Osteocyte (in vitro differentiated cells): ENCODE results near the gene CDCP1. TPM values are rescaled to one million over a fixed set of nuclear protein-coding genes. Genes with fewer than 3 reads are reported as not detected.
A peak's percentile ranks its signal among the peaks of the same experiment; 100 is the strongest.

Experiments
- DNase-seq: peaks from one replicate; pipeline ENCODE4 v3.0.0; 2021; ENCODE audit warnings: mixed read lengths; ENCODE audit not compliant: unreplicated experiment; ENCODE audit errors: extremely low spot score
- H3K27ac Mint-ChIP-seq: one replicate; pipeline ENCODE4 v1.8.0; 2021; ENCODE audit warnings: mild to moderate bottlenecking, mixed read lengths; ENCODE audit not compliant: unreplicated experiment
- H3K27me3 Mint-ChIP-seq: one replicate; pipeline ENCODE4 v1.8.0; 2021; ENCODE audit warnings: mixed read lengths; ENCODE audit not compliant: unreplicated experiment
- H3K36me3 Mint-ChIP-seq: one replicate; pipeline ENCODE4 v1.8.0; 2021; ENCODE audit warnings: mixed read lengths; ENCODE audit not compliant: unreplicated experiment
- H3K4me1 Mint-ChIP-seq: one replicate; pipeline ENCODE4 v1.8.0; 2021; ENCODE audit warnings: mixed read lengths; ENCODE audit not compliant: unreplicated experiment
- H3K4me3 Mint-ChIP-seq: one replicate; pipeline ENCODE4 v1.8.0; 2021; ENCODE audit warnings: mild to moderate bottlenecking, moderate library complexity, mixed read lengths; ENCODE audit not compliant: unreplicated experiment
- H3K9me3 Mint-ChIP-seq: one replicate; pipeline ENCODE4 v1.8.0; 2021; ENCODE audit warnings: mixed read lengths; ENCODE audit not compliant: unreplicated experiment
- CTCF ChIP-seq: fragments of 200-600 bp; sonication (generic); IDR thresholded peaks from 2 replicates; pipeline ENCODE4 v1.5.0; 2021; ENCODE audit warnings: antibody characterized with exemption, mild to moderate bottlenecking, moderate library complexity
- total RNA-seq: library from RNA; stranded (reverse); gene quantifications from 2 replicates; pipeline ENCODE4 v1.2.1, GENCODE V29; 2021

The CDCP1 gene
- total RNA-seq, 1 donor from 2014 or later, result 2.3 TPM

GRCh38 chr3:45153658-45154437 is 7.7 kb upstream of the CDCP1 start:
- Mint-ChIP-seq H3K36me3 (peaks cover 7% of the 10 kb centered on the region), H3K4me1 (no peaks in the 10 kb centered on the region), H3K4me3 (no peak overlapping the region), H3K27ac (no peak overlapping the region), H3K9me3 (peaks cover 12% of the 10 kb centered on the region), H3K27me3 (peaks cover 3% of the 10 kb centered on the region)
- DNase-seq, result no peak
- TF ChIP-seq CTCF, result no peak

GRCh38 chr3:45152307-45152706 is 6.1 kb upstream of the CDCP1 start:
- no peaks in the 10 kb centered on the region for H3K4me1 Mint-ChIP-seq
- TF ChIP-seq CTCF, result no peak
- no peak for DNase-seq
- peaks cover 13% of the 10 kb centered on the region for H3K27me3 Mint-ChIP-seq
- H3K36me3 Mint-ChIP-seq, result peaks cover 7% of the 10 kb centered on the region
- no peak overlapping the region for H3K27ac Mint-ChIP-seq
- no peak overlapping the region for H3K4me3 Mint-ChIP-seq
- peaks cover 12% of the 10 kb centered on the region for H3K9me3 Mint-ChIP-seq

- Mint-ChIP-seq H3K4me3 (no peak overlapping the region), H3K27me3 (peaks cover 23% of the 10 kb centered on the region), H3K9me3 (peaks cover 12% of the 10 kb centered on the region), H3K27ac (no peak overlapping the region), H3K36me3 (peaks cover 7% of the 10 kb centered on the region), H3K4me1 (peaks cover 3% of the 10 kb centered on the region)
- no peak for TF ChIP-seq CTCF
- no peak for DNase-seq
Measured at GRCh38 chr3:45151100-45151499, 4.9 kb upstream of the CDCP1 start.

GRCh38 chr3:45148921-45149320 is 2.7 kb upstream of the CDCP1 start:
- no peak for DNase-seq
- Mint-ChIP-seq H3K4me1 (peaks cover 11% of the 10 kb centered on the region), H3K27me3 (peaks cover 30% of the 10 kb centered on the region), H3K4me3 (no peak overlapping the region), H3K36me3 (peaks cover 7% of the 10 kb centered on the region), H3K27ac (no peak overlapping the region), H3K9me3 (peaks cover 12% of the 10 kb centered on the region)
- no peak for TF ChIP-seq CTCF

- TF ChIP-seq CTCF, result no peak
- Mint-ChIP-seq H3K27ac (no peak overlapping the region), H3K4me1 (peaks cover 20% of the 10 kb centered on the region), H3K9me3 (peaks cover 4% of the 10 kb centered on the region), H3K27me3 (peaks cover 30% of the 10 kb centered on the region), H3K4me3 (peak overlapping the region; percentile 79), H3K36me3 (peaks cover 2% of the 10 kb centered on the region)
- DNase-seq, result no peak
Measured at GRCh38 chr3:45145223-45145622, 955 bp downstream of the CDCP1 start.
